DMS153 treated with DMSO at 0.1 percent for 48 hours (cell line): ENCODE data around the gene TM4SF20.

Experiments used
- DNase-seq: peaks from one replicate; lab custom pipeline; 2025; ENCODE audit not compliant: unreplicated experiment; lab: John Stamatoyannopoulos, UW

Gene TM4SF20

GRCh38 chr2:227379095-227379494, at the start of gene TM4SF20:
Gene TM4SF20 (minus strand): TSS chr2:227379306. CDS start chr2:227379268, 38 bp downstream.
- no peak for DNase-seq

GRCh38 chr2:227428731-227429285, 49.7 kb upstream of the TM4SF20 start:
- no peak for DNase-seq

GRCh38 chr2:227423656-227424499, 44.8 kb upstream of the TM4SF20 start:
- no peak for DNase-seq

GRCh38 chr2:227420087-227421052, 41.3 kb upstream of the TM4SF20 start:
- no peak for DNase-seq

GRCh38 chr2:227416701-227417100, 37.6 kb upstream of the TM4SF20 start:
- DNase-seq: no peak

- no peak for DNase-seq
Measured at GRCh38 chr2:227415538-227416424, 36.7 kb upstream of the TM4SF20 start.

GRCh38 chr2:227414846-227415245, 35.7 kb upstream of the TM4SF20 start:
- DNase-seq: no peak

GRCh38 chr2:227413371-227413770, 34.3 kb upstream of the TM4SF20 start:
- no peak for DNase-seq

GRCh38 chr2:227412877-227413276, 33.8 kb upstream of the TM4SF20 start:
- DNase-seq: no peak

GRCh38 chr2:227411990-227412350, 32.9 kb upstream of the TM4SF20 start:
- no peak for DNase-seq

GRCh38 chr2:227411320-227411989, 32.3 kb upstream of the TM4SF20 start:
- DNase-seq: no peak

GRCh38 chr2:227410191-227410590, 31.1 kb upstream of the TM4SF20 start:
- no peak for DNase-seq

- no peak for DNase-seq
Measured at GRCh38 chr2:227407591-227408151, 28.6 kb upstream of the TM4SF20 start.

GRCh38 chr2:227406177-227407031, 27.3 kb upstream of the TM4SF20 start:
- peak; percentile 54 for DNase-seq

- DNase-seq: no peak
Measured at GRCh38 chr2:227404585-227405271, 25.6 kb upstream of the TM4SF20 start.

- no peak for DNase-seq
Measured at GRCh38 chr2:227402959-227403358, 23.9 kb upstream of the TM4SF20 start.

- DNase-seq: no peak
Measured at GRCh38 chr2:227402321-227402720, 23.2 kb upstream of the TM4SF20 start.

GRCh38 chr2:227401550-227401949, 22.4 kb upstream of the TM4SF20 start:
- no peak for DNase-seq
